SK-N-SH treated with all-trans-retinoic acid at 6 μM for 48 hours (cell line): ENCODE data around the gene CMTM7.

ENCODE experiments used
- ARNTL ChIP-seq: fragments of 450-650 bp; formaldehyde crosslinking; IDR thresholded peaks from 2 replicates; pipeline ENCODE4 v1.5.0; 2020; ENCODE audit warnings: low read depth, mild to moderate bottlenecking, moderate library complexity, borderline replicate concordance
- BACH2 ChIP-seq: fragments of 250-450 bp; sonication (Bioruptor Pico); IDR thresholded peaks from 2 replicates; pipeline ENCODE4 v1.9.0; 2021; ENCODE audit warnings: mild to moderate bottlenecking, borderline replicate concordance
- CREB5 ChIP-seq: fragments of 250-450 bp; sonication (Bioruptor Pico); IDR thresholded peaks from 2 replicates; pipeline ENCODE4 v1.5.1; 2020; ENCODE audit warnings: low read depth, mild to moderate bottlenecking, moderate library complexity
- GLIS3 ChIP-seq: fragments of 250-450 bp; sonication (Bioruptor Pico); IDR thresholded peaks from 2 replicates; pipeline ENCODE4 v1.5.0; 2020; ENCODE audit warnings: mild to moderate bottlenecking, moderate library complexity
- ISL1 ChIP-seq: fragments of 250-450 bp; sonication (Bioruptor Pico); IDR thresholded peaks from 2 replicates; pipeline ENCODE4 v2.1.2; 2022; ENCODE audit warnings: mild to moderate bottlenecking, moderate library complexity
- RARB ChIP-seq: fragments of 250-450 bp; sonication (Bioruptor Pico); IDR thresholded peaks from 2 replicates; pipeline ENCODE4 v1.8.0; 2021; ENCODE audit warnings: mild to moderate bottlenecking, moderate library complexity
- TOX ChIP-seq: fragments of 250-450 bp; sonication (Bioruptor Pico); IDR thresholded peaks from 2 replicates; pipeline ENCODE4 v1.8.0; 2021; ENCODE audit warnings: mild to moderate bottlenecking, moderate library complexity, borderline replicate concordance
- ZFP30 ChIP-seq: fragments of 450-650 bp; formaldehyde crosslinking; IDR thresholded peaks from 2 replicates; pipeline ENCODE4 v1.5.0; 2022; ENCODE audit warnings: mild to moderate bottlenecking, moderate library complexity
- ZNF565 ChIP-seq: fragments of 450-650 bp; formaldehyde crosslinking; conservative IDR thresholded peaks from 2 replicates; pipeline ENCODE4 v1.5.0; 2020; ENCODE audit warnings: low read depth, mild to moderate bottlenecking, moderate library complexity
- ZNF70 ChIP-seq: fragments of 450-650 bp; formaldehyde crosslinking; IDR thresholded peaks from 2 replicates; pipeline ENCODE4 v1.5.0; 2020; ENCODE audit warnings: mild to moderate bottlenecking, moderate library complexity

GRCh38 chr3:32442766-32443165 lies 51.1 kb downstream of the CMTM7 start:
- TF ChIP-seq ZFP30 (CRISPR knock-in tag) (no peak), CREB5 (CRISPR knock-in tag) (no peak), TOX (CRISPR knock-in tag) (no peak), ARNTL (CRISPR knock-in tag) (no peak), ZNF70 (CRISPR knock-in tag) (no peak), BACH2 (CRISPR knock-in tag) (no peak), ISL1 (CRISPR knock-in tag) (no peak), ZNF565 (CRISPR knock-in tag) (no peak), RARB (CRISPR knock-in tag) (no peak), GLIS3 (CRISPR knock-in tag) (no peak)
